Keratinocyte (primary cell): ENCODE results near the gene PTPRT. TPM values are rescaled to one million over a fixed set of nuclear protein-coding genes. Genes with fewer than 3 reads are reported as not detected.

Experiments used
- DNase-seq: peaks from one replicate; pipeline ENCODE4 v3.0.0-alpha.2; 2011; ENCODE audit warnings: low read depth, missing footprints, low spot score
- FAIRE-seq: peaks from 2 replicates; lab custom pipeline; 2011; peaks lifted over from hg19 to GRCh38; lab: Jason Lieb, UNC
- H2AFZ ChIP-seq: 2 replicates; pipeline ENCODE4 v1.6.0; 2012; ENCODE audit warnings: low read length, control low read depth, inconsistent platforms; ENCODE audit not compliant: control insufficient read depth
- H3K27ac ChIP-seq: 2 replicates; pipeline ENCODE4 v1.5.1; 2011; ENCODE audit warnings: low read length; ENCODE audit not compliant: control insufficient read depth, insufficient read depth
- H3K27me3 ChIP-seq: 3 replicates; pipeline ENCODE4 v1.6.0; 2011; ENCODE audit warnings: low read length; ENCODE audit not compliant: control insufficient read depth, insufficient read depth; ENCODE audit errors: extremely low read depth
- H3K36me3 ChIP-seq, 2 experiments: 2 replicates in 1 of 2; 3 replicates in 1 of 2; pipeline ENCODE4 v1.5.1; 2011; ENCODE audit warnings: low read length in 2 of 2, mild to moderate bottlenecking in 1 of 2; ENCODE audit not compliant: control insufficient read depth in 2 of 2, insufficient read depth in 2 of 2; ENCODE audit errors: extremely low read depth in 1 of 2
- H3K4me1 ChIP-seq: 3 replicates; pipeline ENCODE4 v1.5.1; 2011; ENCODE audit warnings: low read length; ENCODE audit not compliant: control insufficient read depth, insufficient read depth; ENCODE audit errors: extremely low read depth
- H3K4me2 ChIP-seq: 3 replicates; pipeline ENCODE4 v1.6.0; 2011; ENCODE audit warnings: low read depth, low read length; ENCODE audit not compliant: control insufficient read depth, insufficient read depth; ENCODE audit errors: extremely low read depth
- H3K4me3 ChIP-seq, 3 experiments: fragments of 200-600 bp in 1 of 3; sonication (generic) in 1 of 3; 2 replicates in 2 of 3; 3 replicates in 1 of 3; pipeline ENCODE4 v1.5.1; 2011 to 2016; ENCODE audit warnings: low read length in 3 of 3, mild to moderate bottlenecking in 3 of 3, control low read depth in 2 of 3, inconsistent platforms in 1 of 3, low read depth in 1 of 3, mixed read lengths in 1 of 3, mixed run types in 1 of 3, moderate library complexity in 1 of 3; ENCODE audit not compliant: control insufficient read depth in 2 of 3, insufficient read depth in 2 of 3; ENCODE audit errors: extremely low read depth in 1 of 3
- H3K79me2 ChIP-seq: 2 replicates; pipeline ENCODE4 v1.6.0; 2012; ENCODE audit warnings: low read length; ENCODE audit not compliant: control insufficient read depth, insufficient read depth
- H3K9ac ChIP-seq: 3 replicates; pipeline ENCODE4 v1.6.0; 2011; ENCODE audit warnings: low read length; ENCODE audit not compliant: control insufficient read depth, insufficient read depth; ENCODE audit errors: extremely low read depth
- H3K9me1 ChIP-seq: 3 replicates; pipeline ENCODE4 v1.6.0; 2011; ENCODE audit warnings: low read length; ENCODE audit not compliant: control insufficient read depth, insufficient read depth; ENCODE audit errors: extremely low read depth
- H3K9me3 ChIP-seq: 2 replicates; pipeline ENCODE4 v1.5.1; 2012; ENCODE audit warnings: low read depth, low read length; ENCODE audit not compliant: control insufficient read depth
- H4K20me1 ChIP-seq: 3 replicates; pipeline ENCODE4 v1.6.0; 2011; ENCODE audit warnings: low read length; ENCODE audit not compliant: control insufficient read depth, insufficient read depth; ENCODE audit errors: extremely low read depth
- EZH2 ChIP-seq: IDR thresholded peaks from one replicate; pipeline ENCODE4 v1.6.1; 2012; ENCODE audit warnings: inconsistent platforms, mild to moderate bottlenecking, low read length, moderate library complexity
- dilution Hi-C: fragments of 300-500 bp; cut with MboI; formaldehyde crosslinking; loops from one replicate; pipeline ENCODE4 v1.7.0; 2020; ENCODE audit warnings: low sequenced_read_pairs; ENCODE audit not compliant: extremely low pct_ligation_motif_present
- polyA plus RNA-seq, 5 experiments: library from polyadenylated mRNA; depleted of rRNA in 3 of 5; stranded (reverse) in 3 of 5; stranded (forward) in 1 of 5; unstranded in 1 of 5; fragments of >200 nt; gene quantifications; 1 replicate in 1 of 5; 2 replicates in 3 of 5; 3 replicates in 1 of 5; pipeline versions ENCODE4 v1.2.1 to v1.2.3, GENCODE V29; 2011 to 2012; ENCODE audit warnings: missing spikeins in 2 of 5, low read depth in 1 of 5, low replicate concordance in 1 of 5
- TF ChIP-seq, protein P1 (sequence below), 3 experiments: IDR thresholded peaks in 1 of 3; conservative IDR thresholded peaks in 1 of 3; optimal IDR thresholded peaks in 1 of 3; 2 replicates in 2 of 3; 3 replicates in 1 of 3; pipeline versions ENCODE3 to v1.5.1; 2011; ENCODE audit warnings: low read length in 3 of 3, mild to moderate bottlenecking in 3 of 3, moderate library complexity in 2 of 3, control low read depth in 1 of 3, inconsistent platforms in 1 of 3; ENCODE audit not compliant: insufficient read depth in 2 of 3; ENCODE audit errors: extremely low read depth in 1 of 3

PTPRT gene
- polyA plus RNA-seq, 1 donor (not counting 4 experiments of a cell fraction or from before 2014, with no cell fraction given), result not detected

DNA sequence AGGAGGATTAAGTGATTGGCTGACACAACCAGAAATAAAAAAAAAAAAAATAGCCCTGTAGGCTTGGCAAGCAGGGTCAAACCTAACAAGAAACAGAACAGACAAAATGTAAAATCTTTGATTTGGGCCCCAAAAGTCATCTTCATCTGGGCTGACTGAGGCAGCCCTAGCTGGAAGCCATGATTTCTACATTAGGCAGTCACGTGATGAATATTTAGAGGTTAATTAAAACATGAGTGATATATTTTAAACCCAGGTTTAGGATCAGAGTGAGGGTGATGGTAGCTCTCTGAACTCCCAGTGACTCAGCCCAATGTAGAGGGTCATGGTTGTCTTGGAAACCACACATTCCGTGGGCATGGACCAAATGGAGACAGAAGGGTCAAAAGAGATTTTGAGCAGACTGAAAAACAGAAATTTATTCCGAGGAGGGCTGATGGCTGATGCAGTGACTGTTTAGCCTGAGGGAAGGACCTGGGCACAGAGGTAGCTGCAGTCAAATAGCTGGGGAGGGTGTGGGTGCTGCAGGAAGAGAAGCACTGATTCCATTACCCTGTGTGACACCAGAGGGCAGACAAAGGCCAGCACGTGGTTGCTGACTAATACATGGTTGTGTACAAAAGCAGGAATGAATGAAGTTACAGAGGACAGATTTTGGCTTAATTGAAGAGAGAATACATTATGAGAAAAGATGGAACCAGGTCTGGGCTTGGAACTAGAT, 998.4 kb downstream of the PTPRT start:
- no peak overlapping the region for H3K4me3 ChIP-seq
- dilution Hi-C loops, result no loop called here
- H3K9me3 ChIP-seq, result no peaks in the 10 kb centered on the region
- no peak overlapping the region for H3K27ac ChIP-seq
- H3K79me2 ChIP-seq, result no peaks in the 10 kb centered on the region
- no peaks in the 10 kb centered on the region for H3K4me1 ChIP-seq
- H4K20me1 ChIP-seq, result no peaks in the 10 kb centered on the region
- no peak overlapping the region for H3K4me2 ChIP-seq
- TF ChIP-seq EZH2, result no peak
- TF ChIP-seq, protein P1, sequence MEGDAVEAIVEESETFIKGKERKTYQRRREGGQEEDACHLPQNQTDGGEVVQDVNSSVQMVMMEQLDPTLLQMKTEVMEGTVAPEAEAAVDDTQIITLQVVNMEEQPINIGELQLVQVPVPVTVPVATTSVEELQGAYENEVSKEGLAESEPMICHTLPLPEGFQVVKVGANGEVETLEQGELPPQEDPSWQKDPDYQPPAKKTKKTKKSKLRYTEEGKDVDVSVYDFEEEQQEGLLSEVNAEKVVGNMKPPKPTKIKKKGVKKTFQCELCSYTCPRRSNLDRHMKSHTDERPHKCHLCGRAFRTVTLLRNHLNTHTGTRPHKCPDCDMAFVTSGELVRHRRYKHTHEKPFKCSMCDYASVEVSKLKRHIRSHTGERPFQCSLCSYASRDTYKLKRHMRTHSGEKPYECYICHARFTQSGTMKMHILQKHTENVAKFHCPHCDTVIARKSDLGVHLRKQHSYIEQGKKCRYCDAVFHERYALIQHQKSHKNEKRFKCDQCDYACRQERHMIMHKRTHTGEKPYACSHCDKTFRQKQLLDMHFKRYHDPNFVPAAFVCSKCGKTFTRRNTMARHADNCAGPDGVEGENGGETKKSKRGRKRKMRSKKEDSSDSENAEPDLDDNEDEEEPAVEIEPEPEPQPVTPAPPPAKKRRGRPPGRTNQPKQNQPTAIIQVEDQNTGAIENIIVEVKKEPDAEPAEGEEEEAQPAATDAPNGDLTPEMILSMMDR (optimal IDR thresholded peaks at IDR 0.05 in 1 of 3, IDR thresholded peaks at IDR 0.05 in 1 of 3, conservative IDR thresholded peaks at IDR 0.05 in 1 of 3; ENCODE audit: extremely low read depth in 1 of 3, insufficient read depth in 2 of 3, low read length in 3 of 3), result peak in 1 of 3 experiments; percentile 33
- no peak overlapping the region for H2AFZ ChIP-seq
- FAIRE-seq (no peak), DNase-seq (no peak)
- H3K9me1 ChIP-seq, result no peaks in the 10 kb centered on the region
- H3K27me3 ChIP-seq, result no peaks in the 10 kb centered on the region
- no peak overlapping the region for H3K9ac ChIP-seq
- no peaks in the 10 kb centered on the region for H3K36me3 ChIP-seq

DNA sequence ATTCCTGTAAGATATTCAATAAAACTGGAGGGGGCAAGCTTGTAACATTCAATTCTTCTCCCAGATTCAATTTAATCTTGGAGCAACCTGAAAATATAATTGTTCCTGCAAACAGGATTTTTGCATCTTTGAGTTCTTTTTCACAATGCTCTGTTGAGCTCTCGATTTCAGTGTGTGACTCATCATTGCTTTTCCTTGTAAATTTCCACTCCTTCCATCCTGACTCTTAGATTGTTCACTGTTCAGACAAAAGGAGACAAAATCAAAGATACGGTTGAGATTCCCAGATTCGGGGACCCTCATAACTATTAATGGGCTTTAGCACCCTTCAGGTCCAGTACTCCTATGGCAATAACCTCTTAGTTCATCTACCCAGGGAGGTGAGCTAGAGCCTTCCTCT, 999.6 kb downstream of the PTPRT start:
- no peaks in the 10 kb centered on the region for H3K36me3 ChIP-seq
- DNase-seq, result no peak
- H2AFZ ChIP-seq, result no peak overlapping the region
- dilution Hi-C loops, result no loop called here
- no peak overlapping the region for H3K4me2 ChIP-seq
- no peaks in the 10 kb centered on the region for H3K9me1 ChIP-seq
- H3K9ac ChIP-seq, result no peak overlapping the region
- no peaks in the 10 kb centered on the region for H3K79me2 ChIP-seq
- H4K20me1 ChIP-seq, result no peaks in the 10 kb centered on the region
- no peaks in the 10 kb centered on the region for H3K27me3 ChIP-seq
- no peak for FAIRE-seq
- H3K27ac ChIP-seq, result no peak overlapping the region
- TF ChIP-seq, protein P1 (optimal IDR thresholded peaks at IDR 0.05 in 1 of 3, IDR thresholded peaks at IDR 0.05 in 1 of 3, conservative IDR thresholded peaks at IDR 0.05 in 1 of 3; ENCODE audit: extremely low read depth in 1 of 3, insufficient read depth in 2 of 3, low read length in 3 of 3), result no peak
- no peak for TF ChIP-seq EZH2
- no peaks in the 10 kb centered on the region for H3K9me3 ChIP-seq
- no peak overlapping the region for H3K4me3 ChIP-seq
- no peaks in the 10 kb centered on the region for H3K4me1 ChIP-seq
